Psoas muscle (tissue), 8 donors: ENCODE measurements around the gene SH2B3. TPM values are rescaled to one million over a fixed set of nuclear protein-coding genes. Genes with fewer than 3 reads are reported as not detected.
"Not testable (repeated sequence)": the region's sequence is repeated elsewhere in the genome, so short reads cannot be mapped to it uniquely, and the experiment has no call there.

Experiments
- ATAC-seq, 4 donors: fragments of 200-7000 bp; cut with Tn5 transposase; one replicate each; pipeline ENCODE4 v1.9.1; 2020; ENCODE audit warnings: moderate library complexity in 3 of 4, mild to moderate bottlenecking in 2 of 4
- DNase-seq, 2 donors: peaks; one replicate each; pipeline ENCODE4 v3.0.0-alpha.2; 2020
- H3K27ac ChIP-seq: fragments of 200-600 bp; one replicate; pipeline ENCODE4 v1.8.0; 2022
- H3K27me3 ChIP-seq, 3 donors: fragments of 200-600 bp in 1 of 3; one replicate each; pipeline versions ENCODE4 v1.6.1 to v1.8.0; 2013 to 2022; ENCODE audit warnings: low read length in 2 of 3, mild to moderate bottlenecking in 2 of 3, moderate library complexity in 1 of 3; ENCODE audit not compliant: insufficient read depth in 3 of 3
- H3K36me3 ChIP-seq, 2 donors: fragments of 200-600 bp in 1 of 2; one replicate each; pipeline versions ENCODE4 v1.6.1 to v1.8.0; 2013 to 2022; ENCODE audit warnings: low read depth in 1 of 2, mild to moderate bottlenecking in 1 of 2, moderate library complexity in 1 of 2; ENCODE audit not compliant: insufficient read depth in 1 of 2
- H3K4me1 ChIP-seq: fragments of 200-600 bp; one replicate; pipeline ENCODE4 v1.8.0; 2022
- H3K4me3 ChIP-seq: fragments of 200-600 bp; one replicate; pipeline ENCODE4 v1.8.0; 2022; ENCODE audit warnings: mild to moderate bottlenecking
- H3K9me3 ChIP-seq: fragments of 200-600 bp; one replicate; pipeline ENCODE4 v1.8.0; 2022
- WGBS, 3 donors: extraction: QIAGEN DNeasy Blood & Tissue Kit; methylation state at CpG; one replicate each; pipeline versions ENCODE4 v1.1.6 to v1.1.7; 2013; 5-methylcytosine and 5-hydroxymethylcytosine counted together
- intact Hi-C, 2 donors: fragments of 100-400 bp; cut with DNase I; formaldehyde crosslinking; loops; one replicate each; pipeline versions ENCODE4 v1.11.0 to v1.14.2; 2022
- polyA plus RNA-seq, 3 donors: library from polyadenylated mRNA; stranded (reverse); fragments of 200-250 nt; gene quantifications; one replicate each; pipeline ENCODE4 v1.2.3, GENCODE V29; 2013
- total RNA-seq, 4 donors: library from RNA; stranded (reverse); fragmentation: NEBNext Ultra II Directional in 2 of 4; extraction: Animal tissue kit (Norgen Biotek cat#: 25700) in 2 of 4; gene quantifications; one replicate each; pipeline versions ENCODE4 v1.2.1 to v1.2.4, GENCODE V29; 2021 to 2023
- TF ChIP-seq, protein P1 (sequence below): fragments of 200-600 bp; IDR thresholded peaks from one replicate; pipeline ENCODE4 v1.8.0; 2022; ENCODE audit warnings: antibody characterized with exemption
- donor health status: healthy with polysubstance abuse.
- donor health status: DM: no; HTN: no; CAD: no; lungs with moderate emphysema.
- donor health status: Bipolar disorder and iron deficiency.
- donor health status: healthy.
- donor health status: DM: yes; HTN: yes; CAD: no.
- donor health status: DM: no; HTN: no; CAD: no.
- donor health status: DM: no; HTN: no; CAD: no.
- donor health status: DM: yes; HTN: yes; CAD: no.

The SH2B3 gene
- total and polyA plus RNA-seq, 7 donors = 4.4 to 25.0 (median 11.9) TPM

DNA sequence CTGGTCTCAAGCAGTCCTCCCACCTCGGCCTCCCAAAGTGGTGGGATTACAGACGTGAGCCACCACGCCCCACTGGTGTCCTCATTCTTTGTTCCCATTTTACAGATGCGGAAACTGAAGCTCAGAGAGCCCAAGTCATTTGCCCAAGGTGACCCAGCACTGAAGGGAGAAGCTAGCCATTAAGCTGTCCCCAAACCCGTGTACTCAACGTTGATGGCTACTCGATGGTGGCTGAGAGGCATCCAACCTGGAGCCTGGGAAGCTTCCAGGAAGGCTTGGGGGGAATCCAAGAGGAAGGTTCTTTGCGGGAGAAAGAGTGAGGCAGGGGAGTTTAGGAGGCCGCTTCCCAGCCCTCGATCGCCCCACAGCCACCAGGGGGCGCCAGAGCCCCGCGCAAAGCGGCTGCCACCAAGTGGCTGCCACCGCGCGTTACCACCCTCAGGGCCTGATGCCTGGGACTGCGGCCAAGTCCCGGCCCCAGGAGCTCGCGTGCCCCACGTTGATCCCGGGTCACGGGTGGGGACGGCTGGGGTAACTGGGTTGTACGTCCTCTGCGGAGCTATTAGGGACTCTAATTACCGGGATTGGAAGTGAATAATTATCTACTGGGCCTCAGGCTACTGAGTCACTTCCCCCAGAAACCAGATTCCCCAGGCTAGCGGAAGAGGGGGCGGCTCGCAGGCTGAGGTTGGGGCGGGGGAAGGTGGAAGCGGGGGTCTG lies 8.8 kb upstream of the SH2B3 start:
- DNase-seq (peak; percentile 88 to 94), ATAC-seq (peak; percentile 90 to 97 (median 94))
- H3K9me3 ChIP-seq = no peaks in the 10 kb centered on the region
- no peaks in the 10 kb centered on the region for H3K36me3 ChIP-seq
- WGBS, 3 donors = 9 to 16% (median 10%) methylated on average over 25 to 34 of the region's 34 CpGs
- peak overlapping the region; percentile 63 for H3K27ac ChIP-seq
- no peaks in the 10 kb centered on the region for H3K27me3 ChIP-seq
- H3K4me3 ChIP-seq = peak overlapping the region; percentile 58
- TF ChIP-seq, protein P1, sequence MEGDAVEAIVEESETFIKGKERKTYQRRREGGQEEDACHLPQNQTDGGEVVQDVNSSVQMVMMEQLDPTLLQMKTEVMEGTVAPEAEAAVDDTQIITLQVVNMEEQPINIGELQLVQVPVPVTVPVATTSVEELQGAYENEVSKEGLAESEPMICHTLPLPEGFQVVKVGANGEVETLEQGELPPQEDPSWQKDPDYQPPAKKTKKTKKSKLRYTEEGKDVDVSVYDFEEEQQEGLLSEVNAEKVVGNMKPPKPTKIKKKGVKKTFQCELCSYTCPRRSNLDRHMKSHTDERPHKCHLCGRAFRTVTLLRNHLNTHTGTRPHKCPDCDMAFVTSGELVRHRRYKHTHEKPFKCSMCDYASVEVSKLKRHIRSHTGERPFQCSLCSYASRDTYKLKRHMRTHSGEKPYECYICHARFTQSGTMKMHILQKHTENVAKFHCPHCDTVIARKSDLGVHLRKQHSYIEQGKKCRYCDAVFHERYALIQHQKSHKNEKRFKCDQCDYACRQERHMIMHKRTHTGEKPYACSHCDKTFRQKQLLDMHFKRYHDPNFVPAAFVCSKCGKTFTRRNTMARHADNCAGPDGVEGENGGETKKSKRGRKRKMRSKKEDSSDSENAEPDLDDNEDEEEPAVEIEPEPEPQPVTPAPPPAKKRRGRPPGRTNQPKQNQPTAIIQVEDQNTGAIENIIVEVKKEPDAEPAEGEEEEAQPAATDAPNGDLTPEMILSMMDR = peak; percentile 99
- peaks cover 6% of the 10 kb centered on the region for H3K4me1 ChIP-seq
- intact Hi-C loops = loop anchor here (1.0 to 10.0 kb wide), 5 partner anchors 54 to 278 kb away; no protein-coding TSS in a partner anchor

DNA sequence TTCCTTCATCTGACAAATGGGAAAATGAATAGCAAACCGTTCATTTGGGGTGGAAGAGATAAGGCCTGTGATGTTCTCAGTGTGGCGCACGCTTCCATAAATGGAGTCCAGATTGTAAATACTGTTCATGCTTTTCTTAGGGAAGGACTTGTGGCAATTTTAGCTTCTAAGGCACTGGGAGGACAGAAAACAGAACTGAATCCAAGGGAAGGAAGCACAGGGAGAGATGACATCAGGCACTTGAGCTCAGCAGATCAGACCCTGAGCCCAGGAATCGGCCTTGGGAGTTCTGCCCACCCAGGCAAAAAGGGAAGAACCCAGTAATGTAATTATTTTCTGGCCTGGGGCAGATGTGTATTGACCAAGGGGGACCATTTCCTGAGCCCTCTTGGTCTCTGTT lies 7.2 kb upstream of the SH2B3 start:
- no peak overlapping the region for H3K27ac ChIP-seq
- ATAC-seq = no peak
- H3K4me1 ChIP-seq = peaks cover 13% of the 10 kb centered on the region
- H3K9me3 ChIP-seq = no peaks in the 10 kb centered on the region
- no peak overlapping the region for H3K4me3 ChIP-seq
- no peaks in the 10 kb centered on the region for H3K36me3 ChIP-seq
- TF ChIP-seq, protein P1 = no peak
- H3K27me3 ChIP-seq = peaks cover 0 to 2% (median 0%) of the 10 kb centered on the region in 3 donors
- WGBS, 3 donors = 81 to 91% (median 86%) methylated on average over 4 of the region's 4 CpGs
- intact Hi-C loops = loop anchor here (10.0 kb wide), 2 partner anchors 126 to 276 kb away; no protein-coding TSS in a partner anchor
- no peak for DNase-seq

DNA sequence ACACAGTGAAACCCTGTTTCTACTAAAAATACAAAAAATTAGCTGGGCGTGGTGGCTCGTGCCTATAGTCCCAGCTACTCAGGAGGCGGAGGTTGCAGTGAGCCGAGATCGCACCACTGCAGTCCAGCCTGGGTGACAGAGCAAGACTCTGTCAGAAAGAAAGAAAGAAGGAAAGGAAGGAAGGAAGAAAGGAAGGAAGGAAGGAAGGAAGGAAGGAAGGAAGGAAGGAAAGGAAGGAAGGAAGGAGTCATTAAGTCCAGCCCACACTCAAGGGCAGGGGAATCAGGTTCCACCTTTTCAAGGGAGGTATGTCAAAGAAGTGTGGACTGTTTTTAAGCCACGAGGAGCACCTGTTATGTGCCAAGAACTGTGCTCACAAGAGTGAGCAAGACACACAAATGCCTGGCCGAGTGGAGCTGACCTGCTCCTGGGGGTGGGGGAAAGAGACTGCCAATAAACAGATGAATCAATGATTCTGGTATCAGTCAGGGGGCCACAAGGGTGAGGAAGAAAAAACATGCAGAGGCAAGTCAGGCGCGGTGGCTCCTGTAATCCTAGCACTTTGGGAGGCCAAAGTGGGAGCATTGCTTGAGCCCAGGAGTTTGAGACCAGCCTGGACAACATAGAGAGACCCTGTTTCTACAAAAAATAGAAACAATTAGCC lies 5.8 kb upstream of the SH2B3 start:
- peaks cover 20% of the 10 kb centered on the region for H3K4me1 ChIP-seq
- H3K27ac ChIP-seq, H3K4me3 ChIP-seq, H3K9me3 ChIP-seq, ATAC-seq, DNase-seq, H3K27me3 ChIP-seq, H3K36me3 ChIP-seq: not testable (repeated sequence)
- intact Hi-C loops = loop anchor here (10.0 kb wide), 2 partner anchors 125 to 275 kb away; no protein-coding TSS in a partner anchor
- WGBS, 3 donors = 81 to 88% (median 83%) methylated on average over 9 of the region's 9 CpGs

DNA sequence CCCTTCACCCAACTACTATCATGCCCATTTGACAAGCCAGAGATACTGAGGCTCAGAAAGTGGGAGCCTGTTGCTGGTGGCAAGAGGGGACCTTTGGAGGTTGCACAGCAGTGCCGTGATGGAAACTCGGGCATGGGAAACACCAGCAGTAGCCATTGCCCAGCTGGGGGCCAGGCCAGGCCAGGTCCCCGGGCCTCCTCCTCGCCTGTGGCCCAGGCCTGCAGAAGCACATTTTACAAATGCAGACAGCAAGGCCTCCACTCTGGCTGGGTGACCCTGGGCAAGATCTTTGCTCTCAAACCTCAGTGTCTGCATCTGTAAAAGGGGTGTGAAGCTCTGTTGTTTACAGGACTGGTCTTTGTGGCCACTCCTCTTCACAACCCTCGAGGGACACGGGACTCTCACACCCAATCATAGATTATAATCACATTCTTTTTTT lies 4.5 kb upstream of the SH2B3 start:
- Histone ChIP-seq H3K27me3 (peaks cover 0 to 2% (median 0%) of the 10 kb centered on the region in 3 donors), H3K36me3 (no peaks in the 10 kb centered on the region), H3K9me3 (no peaks in the 10 kb centered on the region), H3K4me1 (peaks cover 24% of the 10 kb centered on the region), H3K4me3 (no peak overlapping the region), H3K27ac (no peak overlapping the region)
- WGBS, 3 donors = 93 to 96% (median 94%) methylated on average over 6 of the region's 6 CpGs
- ATAC-seq (no peak), DNase-seq (no peak)
- intact Hi-C loops = no loop called here
- TF ChIP-seq, protein P1 = no peak

DNA sequence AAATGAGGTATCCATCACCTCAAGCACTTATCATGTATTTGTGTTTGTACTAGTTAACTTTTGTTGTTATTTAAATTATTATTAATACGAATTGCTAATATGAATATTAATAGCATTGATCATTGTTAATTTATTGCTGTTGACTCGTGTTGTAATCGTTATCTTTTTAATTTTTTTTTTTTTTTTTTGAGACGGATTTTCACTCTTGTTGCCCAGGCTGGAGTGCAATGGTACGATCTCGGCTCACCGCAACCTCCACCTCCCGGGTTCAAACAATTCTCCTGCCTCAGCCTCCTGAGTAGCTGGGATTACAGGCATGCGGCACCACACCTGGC lies 3.3 kb upstream of the SH2B3 start:
- peaks cover 26% of the 10 kb centered on the region for H3K4me1 ChIP-seq
- H3K4me3 ChIP-seq, H3K9me3 ChIP-seq, H3K36me3 ChIP-seq, DNase-seq, intact Hi-C loops, ATAC-seq, H3K27me3 ChIP-seq: not testable (repeated sequence)
- H3K27ac ChIP-seq = peak overlapping the region; percentile 74
- WGBS, 3 donors = 85 to 93% (median 88%) methylated on average over 9 of the region's 9 CpGs
